ENCODE measurements around the gene NDC1.

DNA sequence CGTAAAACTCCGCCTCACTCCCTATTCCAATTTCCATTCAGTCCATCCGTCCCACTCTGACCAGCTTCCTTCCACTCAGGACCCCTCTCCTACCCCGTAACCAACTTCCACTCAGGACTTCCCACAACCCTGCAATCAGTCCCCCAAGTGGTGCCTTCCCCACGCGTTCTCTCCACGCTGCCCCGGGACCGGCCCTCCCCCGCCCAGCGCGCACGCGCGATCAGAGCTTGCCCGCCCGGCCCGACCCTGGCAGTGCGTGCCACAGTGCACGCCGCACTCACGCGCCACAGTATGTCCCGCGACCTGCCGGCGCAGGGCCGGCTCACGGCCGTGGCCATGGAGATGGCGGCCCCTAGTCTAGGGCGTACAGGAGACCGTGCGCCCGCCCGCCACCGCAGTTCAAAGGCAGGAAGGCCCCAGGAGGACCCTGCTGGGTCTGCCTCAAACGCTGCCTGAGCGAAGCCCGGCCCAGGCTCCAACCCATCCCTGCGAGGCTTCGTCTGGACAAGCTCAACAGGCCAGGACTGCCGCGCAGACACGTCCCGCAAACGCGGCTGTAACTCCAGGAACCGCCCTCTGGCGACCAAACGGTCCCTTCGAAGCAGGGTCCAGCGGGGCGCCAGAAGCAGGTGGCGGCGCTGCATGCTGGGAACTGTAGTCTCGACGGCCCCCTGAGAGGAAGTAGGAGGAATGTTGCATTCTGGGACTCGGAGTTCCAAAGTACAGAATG lies at the start of gene NDC1:
- TF ChIP-seq, protein P1, sequence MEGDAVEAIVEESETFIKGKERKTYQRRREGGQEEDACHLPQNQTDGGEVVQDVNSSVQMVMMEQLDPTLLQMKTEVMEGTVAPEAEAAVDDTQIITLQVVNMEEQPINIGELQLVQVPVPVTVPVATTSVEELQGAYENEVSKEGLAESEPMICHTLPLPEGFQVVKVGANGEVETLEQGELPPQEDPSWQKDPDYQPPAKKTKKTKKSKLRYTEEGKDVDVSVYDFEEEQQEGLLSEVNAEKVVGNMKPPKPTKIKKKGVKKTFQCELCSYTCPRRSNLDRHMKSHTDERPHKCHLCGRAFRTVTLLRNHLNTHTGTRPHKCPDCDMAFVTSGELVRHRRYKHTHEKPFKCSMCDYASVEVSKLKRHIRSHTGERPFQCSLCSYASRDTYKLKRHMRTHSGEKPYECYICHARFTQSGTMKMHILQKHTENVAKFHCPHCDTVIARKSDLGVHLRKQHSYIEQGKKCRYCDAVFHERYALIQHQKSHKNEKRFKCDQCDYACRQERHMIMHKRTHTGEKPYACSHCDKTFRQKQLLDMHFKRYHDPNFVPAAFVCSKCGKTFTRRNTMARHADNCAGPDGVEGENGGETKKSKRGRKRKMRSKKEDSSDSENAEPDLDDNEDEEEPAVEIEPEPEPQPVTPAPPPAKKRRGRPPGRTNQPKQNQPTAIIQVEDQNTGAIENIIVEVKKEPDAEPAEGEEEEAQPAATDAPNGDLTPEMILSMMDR (conservative IDR thresholded peaks at IDR 0.05 in 1 of 2, IDR thresholded peaks at IDR 0.05 in 1 of 2; ENCODE audit: extremely low read depth in 1 of 2, insufficient read depth in 1 of 2, low read depth in 1 of 2, low read length in 2 of 2): peak in 1 of 2 donors; percentile 22
- TF ChIP-seq EZH2 (IDR thresholded peaks at IDR 0.05; ENCODE audit: borderline replicate concordance, low read length): no peak

Measured in mammary epithelial cell (primary cell).